HG02763 (cell line): ENCODE results near the gene ATG4B.

Experiments
- ATAC-seq: cut with Tn5 transposase; IDR thresholded peaks from one replicate; pipeline ENCODE4 v1.9.1; 2021; ENCODE audit warnings: mild to moderate bottlenecking, moderate library complexity; ENCODE audit not compliant: unreplicated experiment

Gene ATG4B

GRCh38 chr2:241637795-241638660, 535 bp downstream of the ATG4B start:
- ATAC-seq = peak; percentile 18

GRCh38 chr2:241638940-241639339, 1.4 kb downstream of the ATG4B start:
- ATAC-seq = no peak

GRCh38 chr2:241639385-241639784, 1.9 kb downstream of the ATG4B start:
- ATAC-seq = no peak

- no peak for ATAC-seq
Observed at GRCh38 chr2:241640165-241640795, 2.8 kb downstream of the ATG4B start.

DNA sequence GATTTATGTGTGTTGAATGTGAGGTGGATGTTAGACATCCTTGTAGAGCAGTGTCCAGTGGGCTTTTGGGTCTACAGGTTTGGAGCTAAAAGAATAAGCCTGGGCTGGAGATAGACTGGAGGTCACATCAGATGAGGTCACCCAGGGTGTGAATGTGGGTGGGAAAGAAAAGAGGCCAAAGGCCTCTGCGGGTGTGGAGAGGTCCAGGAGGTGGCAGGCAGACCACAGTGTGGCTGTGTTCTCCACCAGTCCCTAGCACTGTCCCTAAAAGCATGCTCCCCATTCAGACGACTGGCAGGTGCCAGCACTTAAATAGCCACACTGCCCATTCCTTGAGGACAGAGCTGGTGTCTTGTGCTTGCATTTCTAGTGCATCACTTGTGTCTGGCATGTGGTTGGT, 4.1 kb downstream of the ATG4B start:
- ATAC-seq = no peak

GRCh38 chr2:241645056-241645914, 7.8 kb downstream of the ATG4B start:
- no peak for ATAC-seq

GRCh38 chr2:241645915-241646645, 8.6 kb downstream of the ATG4B start:
- no peak for ATAC-seq

- ATAC-seq = no peak
Observed at GRCh38 chr2:241648453-241648852, 11.0 kb downstream of the ATG4B start.

DNA sequence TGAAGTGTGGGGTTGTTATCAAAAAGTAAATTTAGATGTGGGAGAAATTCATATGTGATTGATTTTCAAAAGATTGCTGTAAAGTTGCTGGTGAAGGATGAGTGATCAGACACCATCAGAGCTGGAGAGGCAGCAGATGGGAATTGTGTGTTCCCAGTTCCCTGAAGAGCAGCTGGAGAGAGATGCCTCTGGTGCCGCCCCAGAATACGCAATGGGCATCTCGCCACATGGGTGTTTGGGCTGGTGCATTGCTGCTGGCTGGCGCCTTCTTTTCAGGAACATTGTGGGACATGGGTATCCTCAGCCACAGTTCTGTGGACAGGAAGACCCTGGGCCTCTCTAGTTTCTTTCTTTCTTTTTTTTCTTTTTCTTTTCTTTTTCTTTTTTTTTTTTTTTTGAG, 11.9 kb downstream of the ATG4B start:
- ATAC-seq = no peak

DNA sequence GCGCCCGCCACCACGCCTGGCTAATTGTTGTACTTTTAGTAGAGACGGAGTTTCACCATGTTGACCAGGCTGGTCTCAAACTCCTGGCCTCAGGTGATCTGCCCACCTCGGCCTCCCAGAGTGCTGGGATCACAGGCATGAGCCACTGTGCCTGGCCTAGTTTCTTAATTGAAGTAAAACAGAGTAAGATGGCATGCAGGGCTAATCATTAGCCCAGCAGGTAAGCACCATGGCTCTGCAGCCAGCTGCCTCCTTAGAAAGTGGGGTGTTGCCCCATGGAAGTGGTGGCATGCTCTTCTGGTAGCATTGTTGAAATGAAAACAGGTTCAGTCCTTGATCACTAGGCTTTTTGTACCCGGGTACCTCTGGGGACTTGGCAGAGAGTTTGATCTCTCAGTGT, 12.4 kb downstream of the ATG4B start:
- ATAC-seq = no peak

- no peak for ATAC-seq
Observed at GRCh38 chr2:241652142-241652541, 14.6 kb downstream of the ATG4B start.

- no peak for ATAC-seq
Observed at GRCh38 chr2:241652722-241653121, 15.2 kb downstream of the ATG4B start.

DNA sequence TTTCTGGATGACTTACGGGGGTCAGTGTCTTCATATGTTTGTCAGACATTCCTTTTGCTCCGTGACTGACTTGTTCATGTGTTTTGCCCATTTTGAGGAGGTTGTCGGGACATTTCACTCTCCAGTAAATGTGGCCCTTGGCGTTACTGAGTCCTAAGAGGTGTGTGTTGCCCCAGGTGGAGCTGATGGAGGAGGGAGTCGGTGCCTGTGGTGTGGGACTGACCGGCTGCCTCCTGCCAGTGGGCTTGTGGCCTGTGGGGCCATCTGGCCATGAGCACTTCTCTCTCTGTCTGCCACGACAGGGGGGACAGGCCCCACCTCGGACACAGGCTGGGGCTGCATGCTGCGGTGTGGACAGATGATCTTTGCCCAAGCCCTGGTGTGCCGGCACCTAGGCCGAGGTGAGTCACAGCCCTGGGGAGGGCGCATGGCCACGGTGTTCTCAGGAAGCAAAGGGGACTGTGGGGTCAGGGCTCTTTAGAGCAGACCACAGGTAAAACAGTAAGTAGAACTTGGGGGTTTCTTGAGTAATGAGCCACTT, 15.8 kb downstream of the ATG4B start:
- ATAC-seq = no peak

- no peak for ATAC-seq
Observed at GRCh38 chr2:241654551-241654950, 17.1 kb downstream of the ATG4B start.

DNA sequence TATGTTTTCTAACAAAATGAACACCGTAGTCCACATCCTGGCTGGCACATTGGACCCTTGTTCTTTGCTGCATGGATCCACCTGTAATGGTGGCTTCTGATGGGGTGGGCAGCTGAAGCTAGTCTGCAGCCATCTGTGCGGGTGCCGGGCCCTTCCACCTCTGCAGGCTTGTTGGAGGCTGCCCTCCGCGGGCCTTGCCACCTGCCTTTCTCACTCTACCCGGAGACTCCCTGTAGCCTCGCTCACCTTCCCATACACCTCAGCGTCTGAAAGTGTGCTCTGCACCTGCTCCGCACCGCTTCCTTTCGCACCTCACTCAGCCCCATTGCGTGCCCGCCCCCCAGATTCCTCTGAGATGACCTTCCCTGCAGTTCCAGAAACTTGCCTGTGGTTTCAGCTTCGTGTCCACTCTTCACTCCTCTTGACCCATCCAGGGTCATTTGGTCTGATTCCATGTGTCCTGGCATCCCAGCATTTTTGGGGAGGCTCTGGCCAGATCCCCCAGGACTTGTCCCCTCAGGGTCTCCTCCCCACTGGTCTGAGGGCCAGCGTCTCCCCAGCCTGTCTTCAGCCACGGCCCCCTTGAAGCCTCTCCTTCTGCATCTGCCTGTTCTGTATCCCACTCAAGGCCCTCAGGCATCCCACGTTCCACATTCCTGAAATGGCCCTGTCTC, 18.2 kb downstream of the ATG4B start:
- ATAC-seq = no peak

DNA sequence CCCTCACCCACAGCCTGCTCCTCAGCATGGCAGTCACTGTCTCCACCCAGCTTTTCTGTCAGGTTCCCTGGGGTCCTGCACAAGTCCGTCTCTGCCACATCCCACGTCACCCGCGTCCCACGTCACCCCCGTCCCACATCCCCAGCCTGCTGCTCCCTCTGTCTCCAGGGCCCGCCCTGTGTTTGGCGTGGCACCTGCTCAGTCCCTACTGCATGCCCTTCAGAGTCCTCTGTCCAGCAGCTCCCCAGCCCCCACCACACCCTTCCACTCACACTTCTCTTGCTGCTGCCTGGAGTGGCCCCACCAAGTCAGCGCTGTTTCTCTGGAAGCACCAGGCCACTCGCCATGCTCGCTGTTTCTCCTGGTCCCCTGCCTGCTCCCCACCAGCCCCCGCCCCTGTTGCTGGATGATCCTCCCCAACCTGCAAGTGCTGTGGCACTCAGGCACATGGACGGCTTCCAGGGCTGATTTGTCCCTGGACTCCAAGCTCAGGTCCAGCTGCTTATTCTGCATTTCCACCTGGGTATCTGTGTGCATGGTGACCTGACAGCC, 18.8 kb downstream of the ATG4B start:
- ATAC-seq = no peak

DNA sequence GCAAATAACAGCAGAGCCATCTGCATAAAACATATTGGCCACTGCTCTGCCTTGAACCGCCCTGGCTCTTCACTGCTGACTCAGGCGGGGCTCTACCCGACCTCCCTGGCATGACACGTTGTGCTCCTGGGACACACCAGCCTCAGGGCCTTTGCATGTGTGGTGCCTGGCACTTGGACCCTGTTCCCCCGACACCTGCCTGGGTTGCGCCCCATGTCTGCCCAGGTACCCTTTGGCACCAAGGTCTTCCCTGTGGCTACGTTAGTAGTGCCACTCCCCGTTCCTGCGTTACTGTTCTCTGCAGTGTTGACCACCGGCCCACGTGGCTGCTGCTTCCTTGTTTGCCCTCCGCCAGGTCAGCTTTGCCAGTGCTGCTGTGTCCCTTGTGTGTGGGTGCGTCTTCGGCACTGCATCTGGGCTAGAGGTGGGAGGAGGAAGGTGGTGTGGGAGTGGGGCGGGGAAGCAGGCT, 20.3 kb downstream of the ATG4B start:
- ATAC-seq = no peak

DNA sequence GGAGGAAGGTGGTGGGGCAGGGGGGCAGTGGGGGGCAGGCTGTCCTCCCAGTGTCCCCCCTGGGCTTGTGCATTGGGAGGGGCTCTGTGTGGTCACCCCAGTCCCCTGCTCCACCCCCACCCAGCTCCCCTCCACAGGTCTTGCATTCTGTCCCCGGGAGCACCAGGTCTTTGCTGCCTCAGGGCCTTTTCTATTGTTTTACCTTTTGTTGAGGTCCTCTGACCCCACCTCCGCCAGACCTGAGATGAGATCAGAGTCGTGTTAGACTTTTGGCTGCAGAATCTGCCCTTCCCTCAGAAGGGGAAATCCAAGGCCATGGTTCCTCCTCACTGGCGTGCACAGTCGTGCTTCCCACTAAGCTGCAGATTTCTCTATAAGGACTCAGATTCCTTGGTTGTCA, 20.8 kb downstream of the ATG4B start:
- ATAC-seq = no peak

GRCh38 chr2:241659150-241659739, 21.8 kb downstream of the ATG4B start:
- ATAC-seq = no peak
